Left lung (tissue), 10 donors: ENCODE measurements around the gene LRRC23. TPM values are rescaled to one million over a fixed set of nuclear protein-coding genes. Genes with fewer than 3 reads are reported as not detected.
"Not testable (repeated sequence)": the region's sequence is repeated elsewhere in the genome, so short reads cannot be mapped to it uniquely, and the experiment has no call there.

Source experiments
- ATAC-seq: fragments of 200-7000 bp; cut with Tn5 transposase; one replicate; pipeline ENCODE4 v1.9.1; 2020; ENCODE audit warnings: moderate library complexity
- DNase-seq, 4 donors: peaks; one replicate each; pipeline ENCODE4 v3.0.0-alpha.2; 2013 to 2020
- H3K27ac ChIP-seq, 2 donors: fragments of 200-600 bp; sonication (generic) in 1 of 2; one replicate each; pipeline versions ENCODE4 v1.5.0 to v1.8.0; 2020 to 2021
- H3K27me3 ChIP-seq, 2 donors: fragments of 200-600 bp; sonication (generic) in 1 of 2; one replicate each; pipeline versions ENCODE4 v1.5.0 to v1.8.0; 2020 to 2021
- H3K36me3 ChIP-seq, 2 donors: fragments of 200-600 bp; sonication (generic) in 1 of 2; one replicate each; pipeline versions ENCODE4 v1.5.0 to v1.8.0; 2020 to 2021
- H3K4me1 ChIP-seq, 2 donors: fragments of 200-600 bp; one replicate each; pipeline ENCODE4 v1.8.0; 2021
- H3K4me3 ChIP-seq, 2 donors: fragments of 200-600 bp; sonication (generic) in 1 of 2; one replicate each; pipeline versions ENCODE4 v1.5.0 to v1.8.0; 2020 to 2021; ENCODE audit warnings: mild to moderate bottlenecking in 1 of 2
- H3K9me3 ChIP-seq, 2 donors: fragments of 200-600 bp; sonication (generic) in 1 of 2; one replicate each; pipeline versions ENCODE4 v1.5.0 to v1.8.0; 2020 to 2021
- intact Hi-C, 2 donors: fragments of 100-400 bp; cut with DNase I; formaldehyde crosslinking; loops; one replicate each; pipeline versions ENCODE4 v1.11.2 to v1.14.2; 2022
- polyA plus RNA-seq, 6 donors: library from polyadenylated mRNA; unstranded; fragments of 120-200 nt; gene quantifications; one replicate each; pipeline ENCODE4 v1.2.1, GENCODE V29; 2013; ENCODE audit not compliant: insufficient read length in 6 of 6
- total RNA-seq, 2 donors: library from RNA; stranded (reverse); fragmentation: NEBNext Ultra II Directional; extraction: Animal tissue kit (Norgen Biotek cat#: 25700); gene quantifications; one replicate each; pipeline ENCODE4 v1.2.1, GENCODE V29; 2021
- TF ChIP-seq, protein P1 (sequence below), 2 donors: fragments of 200-600 bp; sonication (generic) in 1 of 2; IDR thresholded peaks; one replicate each; pipeline versions ENCODE4 v1.5.0 to v1.8.0; 2021; ENCODE audit warnings: antibody characterized with exemption in 2 of 2
- donor health status: DM: no; HTN: yes; CAD: no.
- donor health status: DM: no; HTN: no; CAD: no.

The LRRC23 gene
- total and polyA plus RNA-seq, 8 donors: 11.0 to 36.8 (median 22.1) TPM

DNA sequence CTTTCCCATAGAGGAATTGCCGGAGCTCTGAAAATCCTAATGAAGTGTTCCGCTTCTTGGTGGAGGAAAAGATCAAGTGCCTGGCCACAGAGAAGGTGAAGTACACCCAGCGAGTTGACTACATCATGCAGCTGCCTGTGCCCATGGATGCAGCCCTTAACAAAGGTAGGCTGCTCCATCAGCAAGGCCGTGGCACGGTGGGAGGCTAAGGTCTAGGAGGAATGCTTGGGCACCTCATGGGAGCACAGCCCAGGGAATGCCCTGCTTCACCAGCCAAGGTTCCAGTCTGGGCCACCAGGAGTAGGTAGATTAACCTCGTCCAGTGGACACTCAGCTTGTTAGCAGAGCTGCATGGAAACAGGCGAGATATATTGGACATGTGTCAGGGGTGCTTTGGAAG, 43.7 kb upstream of the LRRC23 start:
- Histone ChIP-seq H3K27me3 (no peaks in the 10 kb centered on the region), H3K27ac (no peak overlapping the region), H3K4me1 (no peaks in the 10 kb centered on the region), H3K4me3 (no peak overlapping the region), H3K9me3 (no peaks in the 10 kb centered on the region), H3K36me3 (peaks cover 0 to 100% of the 10 kb centered on the region in 2 donors)
- DNase-seq (no peak), ATAC-seq (no peak)
- intact Hi-C loops: no loop called here
- TF ChIP-seq, protein P1, sequence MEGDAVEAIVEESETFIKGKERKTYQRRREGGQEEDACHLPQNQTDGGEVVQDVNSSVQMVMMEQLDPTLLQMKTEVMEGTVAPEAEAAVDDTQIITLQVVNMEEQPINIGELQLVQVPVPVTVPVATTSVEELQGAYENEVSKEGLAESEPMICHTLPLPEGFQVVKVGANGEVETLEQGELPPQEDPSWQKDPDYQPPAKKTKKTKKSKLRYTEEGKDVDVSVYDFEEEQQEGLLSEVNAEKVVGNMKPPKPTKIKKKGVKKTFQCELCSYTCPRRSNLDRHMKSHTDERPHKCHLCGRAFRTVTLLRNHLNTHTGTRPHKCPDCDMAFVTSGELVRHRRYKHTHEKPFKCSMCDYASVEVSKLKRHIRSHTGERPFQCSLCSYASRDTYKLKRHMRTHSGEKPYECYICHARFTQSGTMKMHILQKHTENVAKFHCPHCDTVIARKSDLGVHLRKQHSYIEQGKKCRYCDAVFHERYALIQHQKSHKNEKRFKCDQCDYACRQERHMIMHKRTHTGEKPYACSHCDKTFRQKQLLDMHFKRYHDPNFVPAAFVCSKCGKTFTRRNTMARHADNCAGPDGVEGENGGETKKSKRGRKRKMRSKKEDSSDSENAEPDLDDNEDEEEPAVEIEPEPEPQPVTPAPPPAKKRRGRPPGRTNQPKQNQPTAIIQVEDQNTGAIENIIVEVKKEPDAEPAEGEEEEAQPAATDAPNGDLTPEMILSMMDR (IDR thresholded peaks at IDR 0.05): no peak

DNA sequence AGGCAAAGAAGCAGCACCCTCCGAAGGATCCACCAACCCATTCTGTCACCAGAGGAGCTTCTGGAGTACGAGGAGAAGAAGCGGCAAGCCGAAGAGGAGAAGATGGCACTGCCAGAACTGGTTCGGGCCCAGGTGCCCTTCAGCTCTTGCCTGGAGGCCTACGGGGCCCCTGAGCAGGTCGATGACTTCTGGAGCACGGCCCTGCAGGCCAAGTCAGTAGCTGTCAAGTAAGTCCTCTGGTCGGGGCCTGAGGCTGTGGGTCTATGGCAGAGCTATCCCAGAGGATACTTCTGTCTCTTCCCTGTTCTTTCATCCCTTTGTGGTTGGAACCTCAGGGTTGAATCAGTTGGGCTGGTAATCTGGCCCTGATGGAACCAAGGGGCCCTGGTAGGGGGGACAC, 43.2 kb upstream of the LRRC23 start:
- peaks cover 0 to 99% of the 10 kb centered on the region in 2 donors for H3K36me3 ChIP-seq
- ATAC-seq (no peak), DNase-seq (no peak)
- no peak overlapping the region for H3K27ac ChIP-seq
- TF ChIP-seq, protein P1 (IDR thresholded peaks at IDR 0.05): no peak
- intact Hi-C loops: no loop called here
- H3K4me1 ChIP-seq: peaks cover 0 to 1% of the 10 kb centered on the region in 2 donors
- H3K27me3 ChIP-seq: no peaks in the 10 kb centered on the region
- H3K9me3 ChIP-seq: no peaks in the 10 kb centered on the region
- no peak overlapping the region for H3K4me3 ChIP-seq

DNA sequence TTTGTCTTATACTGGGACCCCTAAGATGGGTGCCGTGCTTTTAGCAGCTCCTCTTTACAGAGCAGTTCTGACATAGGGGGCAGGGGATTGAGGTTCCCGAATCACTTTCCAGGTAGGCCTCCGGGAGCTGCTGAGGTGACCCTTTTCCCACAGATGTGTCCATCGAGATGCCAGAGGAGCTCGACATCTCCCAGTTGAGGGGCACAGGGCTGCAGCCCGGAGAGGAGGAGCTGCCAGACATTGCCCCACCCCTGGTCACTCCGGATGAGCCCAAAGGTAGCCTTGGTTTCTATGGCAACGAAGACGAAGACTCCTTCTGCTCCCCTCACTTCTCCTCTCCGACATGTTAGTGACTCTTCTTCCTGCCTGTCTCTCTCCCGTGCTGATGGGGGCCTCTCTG, 41.6 kb upstream of the LRRC23 start:
- no peak for ATAC-seq
- peaks cover 3 to 9% of the 10 kb centered on the region in 2 donors for H3K4me1 ChIP-seq
- TF ChIP-seq, protein P1 (IDR thresholded peaks at IDR 0.05): no peak
- no peak for DNase-seq
- no peak overlapping the region for H3K27ac ChIP-seq
- no peaks in the 10 kb centered on the region for H3K9me3 ChIP-seq
- no peak overlapping the region for H3K4me3 ChIP-seq
- H3K36me3 ChIP-seq: peaks cover 0 to 82% of the 10 kb centered on the region in 2 donors
- intact Hi-C loops: no loop called here
- H3K27me3 ChIP-seq: no peaks in the 10 kb centered on the region

DNA sequence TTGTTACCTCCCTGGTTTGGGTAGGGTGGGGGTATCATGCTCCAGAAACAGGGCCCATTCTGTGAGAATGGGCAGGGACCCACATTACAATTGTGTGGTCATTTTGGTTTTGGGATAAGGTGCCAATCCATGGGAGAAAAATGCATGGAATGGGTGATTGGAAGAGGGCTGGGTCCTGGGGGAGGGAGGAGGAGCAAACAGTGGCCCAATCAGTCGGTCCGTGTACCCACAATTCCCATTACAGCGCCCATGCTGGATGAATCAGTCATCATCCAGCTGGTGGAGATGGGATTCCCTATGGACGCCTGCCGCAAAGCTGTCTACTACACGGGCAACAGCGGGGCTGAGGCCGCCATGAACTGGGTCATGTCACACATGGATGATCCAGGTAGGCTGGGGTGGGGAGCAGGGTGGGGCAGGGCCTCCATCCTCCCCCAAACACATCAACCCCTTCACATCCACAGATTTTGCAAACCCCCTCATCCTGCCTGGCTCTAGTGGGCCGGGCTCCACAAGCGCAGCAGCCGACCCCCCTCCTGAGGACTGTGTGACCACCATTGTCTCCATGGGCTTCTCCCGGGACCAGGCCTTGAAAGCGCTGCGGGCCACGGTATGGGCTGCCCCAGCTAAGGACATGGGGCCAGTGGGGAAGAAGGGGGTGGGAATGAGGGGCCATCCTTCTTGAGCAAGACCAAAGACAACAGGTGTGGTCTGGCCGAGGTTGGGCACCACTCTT, 40.9 kb upstream of the LRRC23 start:
- intact Hi-C loops: no loop called here
- TF ChIP-seq, protein P1 (IDR thresholded peaks at IDR 0.05): no peak
- Histone ChIP-seq H3K4me3 (no peak overlapping the region), H3K9me3 (no peaks in the 10 kb centered on the region), H3K36me3 (peaks cover 0 to 75% of the 10 kb centered on the region in 2 donors), H3K27ac (no peak overlapping the region), H3K27me3 (no peaks in the 10 kb centered on the region), H3K4me1 (peaks cover 8 to 14% of the 10 kb centered on the region in 2 donors)
- no peak for ATAC-seq
- no peak for DNase-seq

DNA sequence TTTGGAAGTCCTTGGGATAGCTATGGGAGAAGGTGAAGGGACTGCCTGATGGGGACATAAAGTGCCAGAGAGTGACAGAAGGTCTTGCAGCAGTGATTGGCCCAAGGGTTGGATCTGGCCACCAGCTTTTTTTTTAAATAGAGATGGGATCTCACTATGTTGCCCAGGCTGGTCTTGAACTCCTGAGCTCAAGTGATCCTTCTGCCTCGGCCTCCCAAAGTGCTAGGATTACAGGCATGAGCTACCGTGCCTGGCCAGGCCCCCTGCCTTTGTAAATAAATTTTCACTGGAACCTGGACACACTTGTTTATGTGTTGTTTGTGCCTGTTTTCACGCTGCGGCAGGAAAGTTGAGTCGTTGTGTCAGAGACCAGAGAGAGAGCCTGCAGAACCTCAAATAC, 39.3 kb upstream of the LRRC23 start:
- H3K36me3 ChIP-seq: peaks cover 0 to 69% of the 10 kb centered on the region in 2 donors
- H3K27ac ChIP-seq, H3K27me3 ChIP-seq, ATAC-seq, DNase-seq, intact Hi-C loops, H3K4me3 ChIP-seq, H3K9me3 ChIP-seq: not testable (repeated sequence)
- peaks cover 19 to 30% of the 10 kb centered on the region in 2 donors for H3K4me1 ChIP-seq
